ENCODE results near the gene MYOF.
"Not testable (repeated sequence)": the region's sequence is repeated elsewhere in the genome, so short reads cannot be mapped to it uniquely, and the experiment has no call there.

The MYOF gene

DNA sequence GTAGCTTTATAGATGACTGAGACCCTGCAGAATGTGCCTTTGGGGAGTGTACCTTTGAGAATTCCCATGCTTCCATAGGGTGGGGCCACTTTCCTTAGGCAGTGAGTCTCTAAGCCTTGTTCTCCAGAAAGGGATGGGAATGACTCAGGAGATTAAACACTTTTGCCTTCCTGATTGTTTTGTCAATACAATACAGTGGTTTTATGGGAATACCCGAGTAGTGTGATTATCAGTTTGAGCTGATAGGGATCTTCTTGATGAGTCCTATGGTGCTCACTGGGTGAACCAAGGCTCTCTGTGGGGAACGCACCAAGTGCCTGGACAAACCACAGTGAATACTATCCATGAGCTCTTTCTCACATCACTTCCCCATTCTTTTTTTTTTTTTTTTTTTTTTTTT lies 6.3 kb downstream of the MYOF start:
- no peak for DNase-seq

DNA sequence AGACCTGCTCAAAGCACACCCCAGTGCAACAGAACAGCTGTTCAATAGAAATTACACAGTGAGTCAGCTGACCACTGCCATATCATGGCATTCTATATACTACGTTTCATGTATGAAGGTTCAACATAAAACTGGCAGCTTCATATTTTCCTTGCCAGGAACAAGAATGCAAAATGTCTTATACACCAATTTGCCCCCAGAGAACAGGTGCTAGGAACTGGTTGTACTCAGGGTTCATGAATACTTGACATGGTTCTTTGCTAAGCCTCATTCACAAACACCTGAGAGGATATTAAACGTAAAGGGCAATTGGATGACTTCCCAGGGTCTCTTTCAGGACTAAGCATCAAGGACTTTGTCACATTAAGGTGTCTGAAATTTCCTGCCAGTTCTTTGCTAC lies 6.9 kb downstream of the MYOF start:
- DNase-seq, result no peak

DNA sequence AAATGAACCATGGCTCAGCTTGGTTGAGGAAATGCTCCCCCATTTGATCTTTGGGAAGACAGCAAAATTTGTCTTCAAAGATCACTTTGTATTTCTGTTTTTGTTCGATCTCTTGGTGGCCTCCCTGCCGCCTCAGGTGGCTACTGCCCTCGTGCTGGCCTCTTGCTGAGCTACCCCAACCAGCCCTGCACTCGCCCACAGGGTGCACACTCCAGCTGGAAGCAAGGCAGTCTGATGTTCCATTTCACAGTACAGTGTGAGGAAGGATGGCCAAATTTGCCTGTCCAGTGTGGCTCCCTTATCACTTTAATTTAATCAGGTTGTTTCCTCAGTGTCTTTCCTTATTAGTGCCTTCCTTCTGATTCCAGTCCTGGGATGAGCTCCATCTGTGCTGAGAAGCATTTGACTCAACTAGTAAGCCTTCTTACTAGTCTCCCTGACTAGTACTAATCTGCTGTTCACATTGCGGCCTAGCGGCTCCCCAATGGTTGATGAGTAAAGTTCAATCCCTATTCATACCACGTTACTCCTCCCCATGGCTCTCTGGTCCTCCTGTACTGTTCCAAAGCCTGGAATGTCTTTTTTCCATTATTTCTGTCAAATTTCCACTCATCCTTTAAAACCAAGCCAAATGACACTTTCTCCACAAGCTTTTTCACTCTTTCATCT lies 8.2 kb downstream of the MYOF start:
- no peak for DNase-seq

DNA sequence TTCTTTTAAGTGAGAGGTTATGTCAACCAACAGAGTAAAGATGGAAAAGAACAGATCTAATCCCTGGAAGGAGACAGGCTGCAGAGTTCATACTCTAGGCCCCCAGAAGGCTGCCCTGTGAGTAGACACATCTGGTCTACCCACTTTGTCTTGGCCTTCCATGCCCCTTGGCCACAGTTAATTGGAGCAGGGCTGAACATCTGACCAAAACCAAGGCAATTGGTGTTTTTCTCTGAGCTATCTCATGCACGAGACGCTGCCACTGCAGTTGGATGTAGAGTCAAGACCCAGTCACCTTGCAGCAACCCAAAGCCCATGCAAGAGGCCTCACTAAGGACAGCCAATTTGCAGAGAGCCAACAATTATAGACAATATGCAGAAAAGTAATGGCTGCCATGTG lies 9.0 kb downstream of the MYOF start:
- no peak for DNase-seq

DNA sequence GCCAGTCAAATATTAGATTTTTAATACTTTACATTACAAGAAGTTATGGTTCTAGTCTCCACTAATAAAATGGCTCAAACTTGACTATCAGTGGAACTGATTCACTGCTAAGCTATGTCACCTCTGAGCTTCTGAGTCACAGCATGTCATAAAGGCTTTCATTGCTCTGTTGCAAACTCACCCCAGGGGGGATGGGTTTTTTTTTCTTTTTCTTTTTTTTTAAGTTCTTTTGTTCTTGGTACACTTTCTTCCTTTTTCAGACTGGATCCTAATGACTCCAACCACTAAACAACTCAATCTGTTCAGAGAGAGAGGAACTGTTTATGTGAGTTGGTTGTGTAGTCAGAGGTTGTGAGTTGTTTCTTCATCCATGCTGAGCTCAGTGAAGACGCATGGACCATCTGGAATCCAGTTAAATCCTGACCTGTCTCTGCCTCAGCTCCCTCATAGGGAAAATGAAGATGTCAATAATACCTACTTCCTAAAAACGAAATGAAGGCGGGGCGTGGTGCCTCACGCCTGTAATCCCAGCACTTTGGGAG lies 11.0 kb downstream of the MYOF start:
- no peak for DNase-seq

DNA sequence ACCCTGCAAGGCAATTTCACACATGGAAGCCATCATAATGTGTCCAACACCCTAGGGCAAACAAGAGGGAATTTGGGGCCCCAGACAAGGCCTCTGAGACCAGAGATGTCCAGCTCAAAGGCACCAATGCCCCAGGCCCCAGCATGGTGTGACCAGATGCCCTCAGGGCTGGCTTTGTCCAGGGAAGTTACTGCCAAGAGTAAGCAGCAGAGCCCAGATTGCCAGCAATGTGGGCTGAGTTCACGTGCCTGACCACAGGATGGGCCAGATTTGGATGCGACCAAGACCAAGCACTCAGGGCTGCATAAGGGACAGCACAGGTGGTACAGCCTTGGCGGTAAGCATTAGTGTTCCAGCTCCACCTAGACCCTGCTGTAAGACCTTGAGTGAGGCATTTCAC lies 12.7 kb downstream of the MYOF start:
- no peak for DNase-seq

DNA sequence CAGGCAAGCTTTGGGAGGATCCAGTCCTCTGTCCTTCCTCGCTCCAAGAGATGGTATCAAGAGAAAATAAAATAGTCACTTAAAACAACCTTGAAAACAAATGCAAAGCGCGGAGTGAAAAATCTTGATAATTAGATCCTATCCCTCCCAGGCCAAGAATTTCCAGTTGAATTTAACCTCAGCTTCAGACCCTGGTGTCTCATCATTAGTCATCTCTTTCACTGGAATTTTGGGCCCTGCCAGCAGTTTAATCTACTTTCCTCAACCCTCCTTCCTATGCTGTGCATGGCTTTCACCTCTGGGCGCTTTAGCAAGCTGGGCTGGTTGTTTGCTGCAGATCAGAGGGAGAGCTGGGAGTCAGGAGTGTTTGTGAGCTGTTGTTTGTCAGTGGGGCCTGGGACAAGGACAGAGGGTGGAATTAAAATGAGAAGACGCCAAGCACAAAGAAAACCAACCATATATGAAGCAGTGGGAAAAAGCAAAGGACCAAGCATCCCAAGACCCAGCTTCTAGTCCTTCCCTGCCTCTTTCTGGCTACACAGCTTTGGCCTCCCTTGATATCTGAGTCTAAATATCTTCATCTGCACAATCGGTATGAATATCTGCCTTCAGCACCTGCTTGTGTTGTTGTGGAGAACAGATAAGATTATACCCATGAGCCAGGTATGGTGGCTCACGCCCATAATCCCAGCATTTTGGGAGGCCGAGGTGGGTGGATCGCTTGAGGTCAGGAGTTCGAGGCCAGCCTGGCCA lies 13.5 kb downstream of the MYOF start:
- DNase-seq, result no peak

DNA sequence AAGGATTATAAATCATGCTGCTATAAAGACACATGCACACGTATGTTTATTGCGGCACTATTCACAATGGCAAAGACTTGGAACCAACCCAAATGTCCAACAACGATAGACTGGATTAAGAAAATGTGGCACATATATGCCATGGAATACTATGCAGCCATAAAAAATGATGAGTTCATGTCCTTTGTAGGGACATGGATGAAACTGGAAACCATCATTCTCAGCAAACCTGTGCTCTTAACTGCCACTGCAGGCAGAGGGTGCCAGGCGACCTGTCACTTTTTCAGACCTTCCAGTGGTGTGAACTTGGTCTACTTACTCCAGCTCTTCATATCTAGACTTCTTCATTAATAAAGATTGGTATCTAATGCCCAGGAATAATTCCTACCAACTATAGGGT lies 14.5 kb downstream of the MYOF start:
- DNase-seq, result not testable (repeated sequence)

DNA sequence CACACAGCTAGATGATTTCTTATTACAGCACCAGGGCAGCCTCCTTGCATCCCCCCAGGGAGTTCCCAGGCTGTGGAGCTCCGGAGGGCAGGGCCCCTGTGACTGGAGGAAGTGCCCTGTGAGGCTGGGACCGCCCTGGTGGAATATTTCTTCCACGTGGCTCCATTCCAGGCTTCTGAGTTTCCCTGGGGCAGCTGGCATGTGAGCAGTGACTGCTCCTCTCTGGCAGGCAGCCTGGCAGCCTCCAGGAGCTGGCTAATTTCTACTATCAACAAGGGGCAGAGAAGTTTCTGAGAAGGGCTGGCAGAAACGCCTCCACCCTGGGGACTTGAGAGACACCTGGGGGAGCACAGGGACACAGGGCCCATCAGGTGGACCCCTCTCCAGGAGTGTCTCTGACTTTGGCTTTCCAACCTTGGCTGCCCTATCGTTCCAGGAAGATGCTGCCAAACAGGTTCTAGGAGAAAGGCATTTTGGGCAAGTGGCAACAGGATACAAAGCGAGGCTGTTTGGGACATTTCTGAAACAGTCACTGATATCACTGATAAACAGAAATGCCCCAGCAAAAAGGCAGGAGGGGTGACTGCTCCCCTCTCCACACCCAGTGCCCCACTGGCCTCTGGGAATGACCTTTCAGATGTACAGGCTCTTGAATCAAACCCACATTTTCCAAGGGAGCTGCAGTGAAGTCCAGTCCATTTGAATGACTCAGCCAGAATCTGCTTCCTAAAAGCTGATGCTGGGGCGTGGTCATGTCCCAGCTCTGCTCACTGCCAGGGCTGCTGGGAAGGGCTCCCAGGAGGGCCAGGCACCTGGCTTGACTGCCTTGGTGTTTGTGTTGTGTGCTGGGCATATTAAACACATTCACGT lies 16.1 kb downstream of the MYOF start:
- no peak for DNase-seq

DNA sequence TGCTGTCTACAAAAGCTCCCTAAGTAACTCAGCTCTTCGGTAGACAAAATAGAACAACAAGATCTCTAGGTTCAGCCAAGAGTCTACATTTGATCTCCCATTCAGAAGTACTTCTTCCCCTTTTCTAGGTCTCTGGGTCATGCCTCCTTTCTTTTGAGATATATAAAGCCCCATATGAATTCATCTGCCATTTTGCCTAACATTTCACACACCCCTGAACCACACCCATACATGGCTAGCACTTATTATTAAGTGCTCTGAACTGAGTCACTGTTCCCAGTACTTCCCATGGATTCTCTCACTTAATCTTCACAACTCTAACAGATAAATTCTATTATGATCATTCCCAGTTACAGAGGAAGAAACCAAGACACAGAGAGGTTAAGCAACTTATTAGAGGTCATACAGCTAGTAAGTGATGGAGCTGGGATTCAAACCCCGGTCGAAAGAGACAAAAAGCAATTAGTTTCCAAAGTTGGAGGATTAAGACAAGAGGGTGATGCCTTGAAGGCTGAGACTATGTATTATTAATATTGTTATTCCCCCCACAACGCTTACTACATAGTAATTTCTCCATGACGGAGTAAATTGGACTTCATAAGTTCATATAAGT lies 17.3 kb downstream of the MYOF start:
- no peak for DNase-seq

DNA sequence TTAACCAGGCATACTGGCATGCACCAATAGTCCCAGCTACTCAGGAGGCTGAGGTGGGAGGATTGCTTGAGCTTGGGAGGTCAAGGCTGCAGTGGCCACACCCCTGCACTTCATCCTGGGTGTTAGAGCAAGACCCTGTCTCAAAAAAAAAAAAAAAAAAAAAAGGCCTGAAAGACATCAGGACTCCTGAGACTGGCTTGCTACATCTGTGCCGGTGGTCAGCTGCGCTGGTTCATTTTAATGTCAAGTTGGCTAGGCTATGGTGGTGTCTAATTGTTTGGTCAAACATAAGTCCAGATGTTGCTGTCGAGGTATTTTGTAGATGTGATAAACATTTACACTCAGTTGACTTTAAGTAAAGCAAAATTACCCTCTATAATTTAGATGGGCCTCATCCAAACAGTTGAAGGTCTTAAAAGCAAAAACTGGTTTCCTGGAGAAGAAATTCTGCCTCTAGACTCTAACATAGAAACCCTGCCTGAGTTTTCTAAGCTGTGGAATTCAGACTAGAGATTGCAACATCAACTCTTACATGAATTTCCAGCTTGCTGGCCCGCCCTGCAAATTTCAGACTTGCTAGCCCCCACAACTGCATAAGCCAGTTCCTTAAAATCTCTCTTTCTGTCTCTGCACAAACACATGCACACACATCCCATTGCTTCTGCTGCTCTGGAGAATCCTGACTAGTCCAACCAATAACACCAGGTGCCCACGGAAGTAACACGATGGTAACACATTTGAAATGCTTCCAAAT lies 18.2 kb downstream of the MYOF start:
- DNase-seq, result no peak

DNA sequence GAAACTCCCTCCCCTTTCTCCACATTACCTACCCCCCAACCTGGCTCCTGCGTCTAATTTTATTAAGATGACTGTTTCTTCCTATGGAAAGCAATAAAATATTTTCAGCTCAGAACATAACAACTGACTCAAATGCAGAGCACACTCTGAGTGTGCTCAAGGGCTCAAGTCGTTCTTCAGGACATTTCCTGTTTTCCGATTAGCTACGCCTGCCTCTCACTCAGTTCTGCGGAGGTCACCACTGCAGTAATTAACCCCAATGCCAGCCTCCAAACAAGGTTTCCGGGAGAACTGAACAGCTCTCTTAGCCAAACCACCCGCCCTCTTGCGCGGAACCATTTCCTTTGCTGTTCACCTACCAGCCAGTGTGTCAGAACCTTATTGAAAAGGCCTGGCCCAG lies 19.3 kb downstream of the MYOF start:
- DNase-seq, result no peak

DNA sequence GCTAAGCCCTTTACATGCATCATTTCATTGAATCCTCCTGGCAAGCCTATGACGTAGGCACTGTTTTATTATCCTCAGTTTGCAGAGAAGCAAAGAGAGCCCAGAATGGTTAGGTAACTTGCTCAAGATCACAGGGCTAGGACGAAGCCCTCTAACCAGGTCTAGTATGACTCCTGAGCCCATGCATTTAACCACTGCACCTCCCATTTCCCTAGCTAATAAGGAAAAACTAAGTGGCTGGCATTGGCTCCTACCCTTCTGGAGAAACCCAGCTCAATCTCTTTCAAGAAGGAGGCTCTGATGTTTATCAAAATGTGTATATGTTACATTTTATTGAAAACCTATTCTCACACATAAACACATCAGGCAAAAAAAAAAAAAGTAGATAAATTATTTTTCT lies 19.8 kb downstream of the MYOF start:
- no peak for DNase-seq

DNA sequence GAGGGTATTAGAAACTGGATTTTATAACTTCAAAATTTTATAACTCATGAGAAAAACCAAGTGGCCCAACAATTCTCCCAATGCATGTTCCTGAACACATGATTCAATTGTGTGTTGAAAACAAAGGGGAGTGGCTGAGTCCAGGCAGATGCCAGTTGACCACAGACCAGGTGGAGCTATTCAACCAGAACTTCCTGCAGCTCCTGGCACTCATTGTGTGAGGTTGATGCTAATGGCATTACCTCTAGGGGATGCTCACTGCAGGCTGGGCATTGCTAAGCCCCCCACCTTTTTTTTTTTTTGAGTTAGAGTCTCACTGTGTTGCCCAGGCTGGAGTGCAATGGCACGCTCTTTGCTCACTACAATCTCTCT lies 20.3 kb downstream of the MYOF start:
- DNase-seq, result peak; percentile 57

DNA sequence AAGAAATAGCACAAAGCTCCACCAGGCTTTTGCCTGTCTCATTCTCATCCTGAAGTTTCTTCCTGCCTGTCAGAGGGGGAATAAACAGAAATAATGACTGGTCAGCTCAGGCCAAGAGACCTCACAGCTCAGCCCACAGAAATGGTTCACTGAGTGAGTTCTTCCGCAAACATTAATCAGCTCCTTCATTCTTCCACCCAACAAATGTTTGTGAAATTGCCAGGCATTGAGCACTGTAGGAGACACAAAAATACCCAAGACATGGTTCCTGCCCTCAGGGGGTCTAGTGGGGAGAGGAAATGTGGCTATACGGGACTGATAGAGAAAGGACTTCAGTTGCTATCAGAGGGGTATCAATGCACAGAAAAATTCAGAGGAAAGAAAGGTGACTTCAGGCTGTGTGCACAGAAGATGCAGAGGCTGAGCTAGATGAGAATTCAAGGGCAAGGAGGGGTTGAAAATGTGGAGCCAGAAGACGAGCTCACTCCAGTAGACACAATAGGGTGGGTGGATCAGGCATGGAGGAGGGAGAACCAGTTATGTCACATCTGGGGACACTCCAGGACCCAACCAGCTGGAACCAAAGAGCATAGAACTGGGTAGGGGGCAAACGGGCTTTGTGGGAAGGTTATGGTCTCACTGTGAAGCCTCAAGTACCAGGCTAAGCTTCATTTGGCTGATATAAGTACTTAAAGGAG lies 20.9 kb downstream of the MYOF start:
- peak; percentile 27 for DNase-seq

DNA sequence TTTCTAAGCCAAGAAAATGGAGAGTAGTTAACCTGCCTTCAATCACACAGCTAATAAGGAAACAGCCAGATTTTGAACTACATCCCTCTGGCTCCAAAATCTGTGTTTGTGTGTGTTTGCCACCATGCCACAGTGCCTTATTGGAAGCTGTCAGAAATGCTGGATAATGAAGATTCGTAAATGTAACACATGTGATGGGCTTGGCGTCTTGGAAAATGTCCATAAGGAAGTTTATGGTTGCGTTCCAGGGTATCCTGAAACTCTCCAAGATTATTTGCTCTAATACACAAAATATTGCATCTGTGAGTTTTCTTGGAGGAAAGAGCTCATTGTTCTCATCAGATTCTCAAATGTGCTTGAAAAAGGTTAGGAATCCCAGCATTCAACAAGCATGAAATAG lies 22.7 kb downstream of the MYOF start:
- no peak for DNase-seq

DNA sequence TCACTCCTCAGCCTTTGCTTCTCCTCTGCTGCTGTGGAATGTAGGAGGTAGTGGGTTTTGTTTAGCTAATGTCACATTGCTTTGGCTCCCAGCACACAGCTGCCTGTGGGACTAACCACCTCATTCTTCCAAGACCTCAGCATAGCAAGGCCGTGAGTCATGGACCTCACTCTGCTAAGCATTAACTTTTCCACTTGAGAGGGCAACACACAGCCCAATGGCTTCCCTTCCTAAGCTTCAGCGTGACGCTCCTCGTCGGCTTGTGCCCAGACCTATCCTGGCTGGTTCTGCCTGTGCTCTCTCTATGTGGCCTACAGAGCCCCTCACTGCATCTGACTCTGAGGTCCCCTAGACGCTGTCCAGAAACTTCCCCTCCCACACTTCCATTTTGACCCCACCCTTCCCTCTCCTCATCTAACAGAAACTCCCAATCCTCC lies 23.3 kb downstream of the MYOF start:
- DNase-seq, result no peak

DNA sequence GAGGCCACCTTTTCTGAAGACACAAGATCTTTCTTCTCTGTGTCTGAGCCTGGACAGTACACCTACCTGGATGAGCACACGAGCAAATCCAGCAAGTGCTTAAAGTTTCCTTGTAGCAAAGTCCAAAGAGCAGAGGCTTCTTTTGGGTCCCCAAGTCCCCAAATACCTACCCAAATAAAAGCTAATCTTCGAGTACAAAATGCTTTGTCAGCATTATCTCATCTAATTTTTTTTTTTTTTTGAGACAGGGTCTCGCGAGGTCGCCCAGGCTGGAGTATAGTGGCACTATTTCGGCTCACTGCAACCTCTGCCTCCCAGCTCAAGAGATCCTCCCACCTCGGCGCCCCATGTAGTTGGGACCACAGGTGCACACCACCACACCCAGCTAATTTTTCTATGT lies 24.6 kb downstream of the MYOF start:
- no peak for DNase-seq

DNA sequence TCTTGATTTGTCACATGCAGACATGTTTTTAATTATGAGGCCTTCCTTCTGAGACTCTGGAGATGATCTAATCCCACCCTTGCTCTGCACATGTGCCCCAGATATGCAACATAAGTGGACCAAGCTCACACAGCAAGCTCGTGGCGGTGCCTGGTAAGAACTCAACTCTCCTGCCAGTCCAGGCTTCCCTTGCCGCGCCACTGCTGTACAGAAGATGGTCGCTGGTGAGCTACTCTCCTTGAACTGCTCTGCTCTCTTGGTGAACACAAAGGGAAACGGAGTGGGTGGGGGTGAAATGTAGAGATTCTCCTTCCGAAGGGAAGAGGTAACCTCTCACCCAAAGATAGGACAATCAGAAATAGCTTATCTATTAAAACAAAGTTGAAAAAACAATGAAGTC lies 25.7 kb downstream of the MYOF start:
- no peak for DNase-seq

DNA sequence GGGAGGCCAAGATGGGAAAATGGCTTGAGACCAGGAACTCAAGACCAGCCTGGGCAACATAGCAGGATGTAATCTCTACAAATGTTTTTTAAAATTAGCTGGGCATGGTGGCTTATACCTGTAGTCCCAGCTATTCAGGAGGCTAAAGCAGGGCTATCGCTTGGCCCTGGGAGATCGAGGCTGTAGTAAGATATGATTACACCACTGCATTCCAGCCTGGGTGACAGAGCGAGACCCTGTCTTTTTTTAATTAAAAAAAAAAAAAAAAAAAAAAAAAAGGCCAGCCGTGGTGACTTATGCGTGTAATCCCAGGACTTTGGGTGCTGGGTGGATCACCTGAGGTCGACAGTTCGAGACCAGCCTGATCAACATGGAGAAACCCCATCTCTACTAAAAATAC lies 27.4 kb downstream of the MYOF start:
- DNase-seq, result no peak

DNA sequence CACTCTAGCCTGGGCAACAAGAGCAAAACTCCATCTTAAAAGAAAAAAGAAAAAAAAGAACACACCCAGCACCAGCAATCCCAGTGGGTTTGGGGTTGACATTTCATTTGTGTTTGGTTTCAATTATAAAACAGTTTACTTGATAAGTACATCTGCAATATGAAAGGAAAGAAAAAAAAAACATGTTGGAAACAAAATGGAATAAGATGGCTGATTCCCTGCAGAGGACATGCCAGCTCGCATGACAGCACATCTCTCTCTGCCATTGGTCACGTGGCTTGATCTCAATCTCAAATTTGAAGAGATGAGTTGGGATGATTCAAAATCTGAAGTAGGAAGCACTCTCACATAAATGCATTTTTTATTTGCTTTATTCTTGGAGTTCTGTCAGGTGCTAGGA lies 28.0 kb downstream of the MYOF start:
- no peak for DNase-seq

DNA sequence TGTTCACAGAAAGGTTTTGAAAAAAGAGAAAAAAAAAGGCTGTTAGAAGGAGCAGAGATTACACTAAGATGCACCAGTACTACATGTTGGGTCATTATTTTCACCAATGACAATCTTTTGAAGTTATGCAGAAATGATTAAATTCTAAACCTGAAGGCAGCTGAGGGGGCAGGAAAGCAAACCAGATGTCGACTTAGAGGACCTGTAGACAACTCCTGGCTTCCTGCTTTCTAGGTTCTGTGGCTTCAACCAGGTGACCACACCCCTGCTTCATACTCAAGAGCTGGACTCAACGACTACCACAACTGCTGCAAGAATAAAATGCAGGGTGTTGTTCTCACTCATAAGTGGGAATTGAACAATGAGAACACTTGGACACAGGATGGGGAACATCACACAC lies 30.0 kb downstream of the MYOF start:
- no peak for DNase-seq

Measured in NCI-H526 treated with DMSO at 0.1 percent for 48 hours (cell line).